ENCODE measurements around the gene PPM1L. TPM values are rescaled to one million over a fixed set of nuclear protein-coding genes. Genes with fewer than 3 reads are reported as not detected.

The PPM1L gene
- total and polyA plus RNA-seq, 10 of the 15 experiments (the other 5 are each of a cell fraction or from before 2014, with no cell fraction given) = under 0.01 to 0.33 (median 0.06) TPM; not detected in 1

DNA sequence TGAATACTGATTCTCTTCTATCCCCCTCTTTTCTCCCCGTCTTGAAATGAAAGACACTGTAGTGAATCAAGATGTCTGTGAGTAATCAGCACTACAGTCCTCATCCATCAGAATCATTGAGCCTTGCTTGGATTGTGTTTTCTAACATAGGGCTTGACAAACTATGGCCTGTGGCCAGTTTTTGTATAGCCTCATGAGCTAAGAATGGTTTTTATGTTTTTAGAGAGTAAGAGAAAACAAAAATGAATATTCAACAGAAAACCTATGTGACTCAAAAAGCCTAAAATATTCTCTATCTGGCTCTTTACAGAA, 55.2 kb downstream of the PPM1L start (continued):
- TF ChIP-seq CEBPZ (IDR thresholded peaks at IDR 0.05; ENCODE audit: low read depth, low read length) (no peak), CREM (IDR thresholded peaks at IDR 0.05; ENCODE audit: low read depth) (no peak), SMC3 (IDR thresholded peaks at IDR 0.05; ENCODE audit: borderline replicate concordance, low read length) (no peak), DPF2 (IDR thresholded peaks at IDR 0.05) (no peak), YY1 (IDR thresholded peaks at IDR 0.05; ENCODE audit: low read depth, low read length) (no peak), CREB1 (IDR thresholded peaks at IDR 0.05; ENCODE audit: low read depth) (no peak), ZSCAN29 (IDR thresholded peaks at IDR 0.05) (no peak), ETV6 (conservative IDR thresholded peaks at IDR 0.05 in 1 of 2, IDR thresholded peaks at IDR 0.05 in 1 of 2; ENCODE audit: borderline replicate concordance in 1 of 2, low read depth in 1 of 2) (no peak)
- TF ChIP-seq, protein P1, sequence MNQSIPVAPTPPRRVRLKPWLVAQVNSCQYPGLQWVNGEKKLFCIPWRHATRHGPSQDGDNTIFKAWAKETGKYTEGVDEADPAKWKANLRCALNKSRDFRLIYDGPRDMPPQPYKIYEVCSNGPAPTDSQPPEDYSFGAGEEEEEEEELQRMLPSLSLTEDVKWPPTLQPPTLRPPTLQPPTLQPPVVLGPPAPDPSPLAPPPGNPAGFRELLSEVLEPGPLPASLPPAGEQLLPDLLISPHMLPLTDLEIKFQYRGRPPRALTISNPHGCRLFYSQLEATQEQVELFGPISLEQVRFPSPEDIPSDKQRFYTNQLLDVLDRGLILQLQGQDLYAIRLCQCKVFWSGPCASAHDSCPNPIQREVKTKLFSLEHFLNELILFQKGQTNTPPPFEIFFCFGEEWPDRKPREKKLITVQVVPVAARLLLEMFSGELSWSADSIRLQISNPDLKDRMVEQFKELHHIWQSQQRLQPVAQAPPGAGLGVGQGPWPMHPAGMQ (IDR thresholded peaks at IDR 0.05; ENCODE audit: borderline replicate concordance) = no peak

- intact Hi-C loops (cut with micrococcal nuclease; ENCODE audit: unreplicated experiment) = no loop called here
- ChIA-PET POLR2A (no interaction called here), RAD21 (ENCODE audit: unreplicated experiment) (no interaction called here), SMC1A (ENCODE audit: uncharacterized antibody, unreplicated experiment) (interaction anchor here (1.6 kb wide), 1 partner anchor 129 kb away, joined by 5 read pairs; no protein-coding TSS in a partner anchor), CTCF (no interaction called here)
- Histone ChIP-seq H3K4me1 (ENCODE audit: control insufficient read depth, insufficient read depth, low read length) (no peaks in the 10 kb centered on the region), H3K27me3 (replicated peaks in 1 of 2; ENCODE audit: control insufficient read depth in 2 of 2, insufficient read depth in 2 of 2, low read length in 1 of 2) (no peaks in the 10 kb centered on the region; a peak in 1 of 4 replicates), H3K9ac (ENCODE audit: control insufficient read depth, insufficient read depth, low read length) (no peak overlapping the region), H2AFZ (ENCODE audit: control insufficient read depth, low read depth, low read length) (no peak overlapping the region), H3K79me2 (ENCODE audit: control insufficient read depth, insufficient read depth, low read length) (no peaks in the 10 kb centered on the region), H3K4me2 (ENCODE audit: control insufficient read depth, insufficient read depth) (no peak overlapping the region), H3K36me3 (ENCODE audit: control insufficient read depth in 2 of 2, insufficient read depth in 2 of 2, low read length in 1 of 2) (no peaks in the 10 kb centered on the region), H4K20me1 (ENCODE audit: control insufficient read depth, insufficient read depth) (no peaks in the 10 kb centered on the region), H3K4me3 (no peak overlapping the region), H3K27ac (ENCODE audit: control insufficient read depth, insufficient read depth) (no peak overlapping the region), H3K9me3 (replicated peaks; ENCODE audit: control insufficient read depth, insufficient read depth, low read length) (no peaks in the 10 kb centered on the region)
- ATAC-seq (peak; percentile 81), FAIRE-seq (no peak), DNase-seq (ENCODE audit: low read depth, low spot score) (no peak)
- no TSS peak for BruUV-seq (replicated peaks)
- in situ Hi-C loops (cut with MboI) = no loop called here
- 27% methylated on average over 3 of the region's 3 CpGs for WGBS (ENCODE audit: insufficient coverage, insufficient replicate concordance, low lambda C conversion rate, missing lambda C conversion rate)
- TF ChIP-seq FOXK2 (IDR thresholded peaks at IDR 0.05) (no peak), KDM1A (IDR thresholded peaks at IDR 0.05; ENCODE audit: borderline replicate concordance) (no peak), JUND (IDR thresholded peaks at IDR 0.05; ENCODE audit: low read depth, low read length) (peak; percentile 33; the same call in 1 of the 2 replicates), KLF5 (IDR thresholded peaks at IDR 0.05; ENCODE audit: partially characterized antibody) (no peak), JUNB (IDR thresholded peaks at IDR 0.05) (0 out of 2 replicates have a peak, but pooled peaks have one; percentile 16), SP1 (IDR thresholded peaks at IDR 0.05; ENCODE audit: low read depth, low read length) (no peak), E4F1 (IDR thresholded peaks at IDR 0.05; ENCODE audit: borderline replicate concordance, partially characterized antibody) (no peak), MEF2A (IDR thresholded peaks at IDR 0.05; ENCODE audit: insufficient read depth, low read depth, low read length) (peak; percentile 24; the same call in 1 of the 2 replicates), ZZZ3 (IDR thresholded peaks at IDR 0.05; ENCODE audit: control insufficient read depth, insufficient read length, low read depth) (no peak)
Measured at GRCh38 chr3:160812304-160812703, 56.3 kb downstream of the PPM1L start.

Data from GM12878 (cell line).